Measurements from ENCODE around the gene GNAS-AS1. TPM values are rescaled to one million over a fixed set of nuclear protein-coding genes. Genes with fewer than 3 reads are reported as not detected.

GNAS-AS1 gene
- total and polyA plus RNA-seq, 12 donors = 0.09 to 1.00 (median 0.24) TPM; not detected in 5

DNA sequence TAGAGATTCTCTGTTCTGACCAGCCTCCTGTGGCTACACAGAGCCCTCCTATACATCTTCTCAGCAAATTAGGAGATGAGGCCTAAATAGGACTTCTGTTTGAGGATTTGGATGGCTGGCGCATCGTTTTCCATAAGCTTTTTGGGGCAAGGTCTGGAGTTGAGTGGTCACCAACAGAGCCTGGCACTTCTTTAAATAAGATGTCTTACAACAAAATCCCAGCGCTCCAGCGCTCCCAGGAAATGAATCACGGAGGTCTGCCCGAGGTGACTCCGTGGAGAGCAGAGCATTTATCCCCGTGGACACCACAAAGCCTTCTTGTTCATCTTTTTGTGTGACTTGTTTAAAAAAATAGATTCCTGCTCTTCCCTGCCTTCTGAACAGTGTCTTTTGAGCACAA is 75.3 kb downstream of the GNAS-AS1 start:
- Histone ChIP-seq H3K4me1 (replicated peaks in 1 of 2) (no peaks in the 10 kb centered on the region), H3K4me3 (no peak overlapping the region), H3K9me3 (replicated peaks in 1 of 3) (no peaks in the 10 kb centered on the region), H3K36me3 (replicated peaks in 1 of 2) (no peaks in the 10 kb centered on the region), H3K27ac (no peak overlapping the region), H3K27me3 (no peaks in the 10 kb centered on the region)
- TF ChIP-seq, protein P1, sequence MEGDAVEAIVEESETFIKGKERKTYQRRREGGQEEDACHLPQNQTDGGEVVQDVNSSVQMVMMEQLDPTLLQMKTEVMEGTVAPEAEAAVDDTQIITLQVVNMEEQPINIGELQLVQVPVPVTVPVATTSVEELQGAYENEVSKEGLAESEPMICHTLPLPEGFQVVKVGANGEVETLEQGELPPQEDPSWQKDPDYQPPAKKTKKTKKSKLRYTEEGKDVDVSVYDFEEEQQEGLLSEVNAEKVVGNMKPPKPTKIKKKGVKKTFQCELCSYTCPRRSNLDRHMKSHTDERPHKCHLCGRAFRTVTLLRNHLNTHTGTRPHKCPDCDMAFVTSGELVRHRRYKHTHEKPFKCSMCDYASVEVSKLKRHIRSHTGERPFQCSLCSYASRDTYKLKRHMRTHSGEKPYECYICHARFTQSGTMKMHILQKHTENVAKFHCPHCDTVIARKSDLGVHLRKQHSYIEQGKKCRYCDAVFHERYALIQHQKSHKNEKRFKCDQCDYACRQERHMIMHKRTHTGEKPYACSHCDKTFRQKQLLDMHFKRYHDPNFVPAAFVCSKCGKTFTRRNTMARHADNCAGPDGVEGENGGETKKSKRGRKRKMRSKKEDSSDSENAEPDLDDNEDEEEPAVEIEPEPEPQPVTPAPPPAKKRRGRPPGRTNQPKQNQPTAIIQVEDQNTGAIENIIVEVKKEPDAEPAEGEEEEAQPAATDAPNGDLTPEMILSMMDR (IDR thresholded peaks at IDR 0.05) = no peak
- TF ChIP-seq POLR2A (IDR thresholded peaks at IDR 0.05) = no peak
- DNase-seq = no peak
- intact Hi-C loops (cut with DNase I) = no loop called here
- 85 to 95% (median 87%) methylated on average over 8 of the region's 8 CpGs for WGBS, 4 donors

DNA sequence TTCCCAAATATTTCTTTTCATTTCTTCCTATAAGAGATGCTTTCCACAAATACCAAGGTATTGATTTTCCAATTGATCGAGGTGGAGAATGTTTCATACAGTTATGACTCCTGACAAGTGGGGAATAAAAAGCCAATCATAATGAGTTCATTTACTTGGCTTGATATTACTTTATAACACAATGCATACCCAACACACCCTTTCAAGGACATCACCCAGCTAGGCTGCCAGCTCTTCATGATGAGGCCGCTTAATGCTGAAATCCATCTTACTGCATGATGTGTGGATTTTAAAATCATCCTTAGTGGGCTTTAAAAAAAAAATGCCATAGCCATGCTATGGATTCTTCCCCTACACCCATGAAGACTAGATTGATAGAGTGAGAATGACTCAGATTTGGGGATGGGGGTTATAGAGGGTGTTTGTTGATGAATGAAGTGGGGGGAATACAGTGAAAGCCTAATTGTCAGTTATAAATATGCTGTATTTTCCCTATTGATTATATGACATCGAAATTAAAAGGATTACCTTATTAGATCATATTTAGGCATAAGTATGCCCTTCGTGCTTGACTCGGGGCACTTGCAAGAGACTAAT is 75.9 kb downstream of the GNAS-AS1 start:
- Histone ChIP-seq H3K9me3 (replicated peaks in 1 of 3) (no peaks in the 10 kb centered on the region), H3K27me3 (no peaks in the 10 kb centered on the region), H3K4me1 (replicated peaks in 1 of 2) (no peaks in the 10 kb centered on the region), H3K36me3 (replicated peaks in 1 of 2) (no peaks in the 10 kb centered on the region), H3K27ac (no peak overlapping the region), H3K4me3 (no peak overlapping the region)
- TF ChIP-seq POLR2A (IDR thresholded peaks at IDR 0.05) = no peak
- TF ChIP-seq, protein P1 (IDR thresholded peaks at IDR 0.05) = no peak
- no peak for DNase-seq
- WGBS, 4 donors = 78 to 86% (median 84%) methylated on average over 5 of the region's 5 CpGs
- intact Hi-C loops (cut with DNase I) = no loop called here

DNA sequence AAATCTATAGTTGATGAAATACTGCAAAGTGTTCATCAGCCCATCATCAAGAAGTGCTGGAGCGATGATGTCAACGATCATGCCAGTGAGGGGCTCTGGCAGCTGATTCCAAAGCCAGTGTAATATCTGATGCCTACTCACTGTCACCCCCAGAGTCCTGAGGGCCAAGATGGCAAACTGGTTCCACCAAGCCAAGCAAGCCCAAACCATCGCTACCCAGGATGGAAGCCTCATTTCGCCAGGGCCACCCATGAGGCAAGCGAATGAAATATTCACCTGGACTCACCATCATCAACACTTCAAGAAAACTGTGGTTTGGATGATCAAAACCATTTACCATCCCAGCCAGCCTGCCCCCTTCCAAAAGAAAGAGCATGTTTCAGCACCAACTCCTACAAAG is 76.5 kb downstream of the GNAS-AS1 start:
- TF ChIP-seq, protein P1 (IDR thresholded peaks at IDR 0.05) = no peak
- no peak for TF ChIP-seq POLR2A (IDR thresholded peaks at IDR 0.05)
- WGBS, 4 donors = 75 to 98% (median 92%) methylated on average over 5 of the region's 5 CpGs
- DNase-seq = no peak

DNA sequence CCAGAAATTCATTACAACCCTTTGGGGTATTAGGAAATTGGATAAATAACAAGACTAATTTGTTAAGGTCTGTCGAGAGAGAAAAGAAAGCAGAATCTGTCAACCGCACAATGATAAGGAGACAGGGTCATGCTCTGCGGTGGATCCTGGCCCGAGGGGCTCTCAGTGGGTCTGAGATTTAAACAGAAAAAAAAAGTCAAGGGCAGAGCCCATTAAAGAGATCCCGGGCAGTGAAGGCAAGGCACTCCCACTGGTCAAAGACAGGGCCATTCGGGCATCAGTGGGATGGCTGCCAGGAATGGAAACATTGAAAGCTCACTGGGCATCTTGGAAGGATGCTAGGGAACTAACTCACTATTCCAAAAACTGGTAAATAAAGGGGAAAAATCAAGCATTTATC is 77.9 kb downstream of the GNAS-AS1 start:
- Histone ChIP-seq H3K4me1 (replicated peaks in 1 of 2) (no peaks in the 10 kb centered on the region), H3K36me3 (replicated peaks in 1 of 2) (no peaks in the 10 kb centered on the region), H3K27me3 (peaks cover 4% of the 10 kb centered on the region), H3K9me3 (replicated peaks in 1 of 3) (no peaks in the 10 kb centered on the region), H3K4me3 (no peak overlapping the region), H3K27ac (no peak overlapping the region)
- TF ChIP-seq POLR2A (IDR thresholded peaks at IDR 0.05) = no peak
- TF ChIP-seq, protein P1 (IDR thresholded peaks at IDR 0.05) = no peak
- intact Hi-C loops (cut with DNase I) = no loop called here
- DNase-seq = no peak
- WGBS, 4 donors = 45 to 54% (median 52%) methylated on average over 6 of the region's 6 CpGs

More for the DNA sequence above, 76.5 kb downstream of the GNAS-AS1 start:
- Histone ChIP-seq H3K9me3 (replicated peaks in 1 of 3) (no peaks in the 10 kb centered on the region), H3K27me3 (no peaks in the 10 kb centered on the region), H3K36me3 (replicated peaks in 1 of 2) (no peaks in the 10 kb centered on the region), H3K4me3 (no peak overlapping the region), H3K27ac (no peak overlapping the region), H3K4me1 (replicated peaks in 1 of 2) (no peaks in the 10 kb centered on the region)
- intact Hi-C loops (cut with DNase I) = no loop called here

MicroRNAs encoded within 50 kb of the gene (microRNA counts, 767-probe panel; counts per million panel counts)
- microRNA hsa-miR-296-3p (0 counts per million in 2 donors), microRNA hsa-miR-296-5p (0 counts per million in 2 donors), microRNA hsa-miR-298 (0 counts per million in 2 donors)

Small RNAs within 50 kb of the gene (microRNA-seq; reads per million reads assigned to microRNA genes)
- gene MIR298 = 0 reads per million in 3 donors

Small RNAs within 50 kb of the gene (small RNA-seq; reads per million reads assigned to genes)
- gene MIR298 (0 reads per million in 2 donors), gene RF02127 (0 reads per million in 2 donors), gene RF02128 (0 reads per million in 2 donors), gene RF02130 (0 reads per million in 2 donors), gene RF02131 (0 reads per million in 2 donors)

Other genes with a start within 250 kb of the GNAS-AS1 start
- 10 to 100 TPM; 29.3 to 65.2 (median 36.6) TPM for gene STX16, start 199.6 kb downstream of the GNAS-AS1 start, total RNA-seq
- 100 to 1,000 TPM in 1 of 3 donors, 10 to 100 TPM in 2; 33.4 to 134 (median 82.5) TPM for gene STX16, start 199.6 kb downstream of the GNAS-AS1 start, polyA plus RNA-seq
- gene NPEPL1, start 158.1 kb downstream of the GNAS-AS1 start, total RNA-seq = 10 to 100 TPM; 16.1 to 63.5 (median 33.2) TPM
- 100 to 1,000 TPM in 2 of 3 donors, 1 to 10 TPM in 1; 9.3 to 158 (median 104) TPM for gene NPEPL1, start 158.1 kb downstream of the GNAS-AS1 start, polyA plus RNA-seq
- gene GNAS, start 1.8 kb upstream of the GNAS-AS1 start, total RNA-seq = 1,000 to 10,000 TPM in 8 of 9 donors, 100 to 1,000 TPM in 1; 614 to 1,703 (median 1,044) TPM
- 1,000 to 10,000 TPM; 2,293 to 6,333 (median 4,379) TPM for gene GNAS, start 1.8 kb upstream of the GNAS-AS1 start, polyA plus RNA-seq
- gene NELFCD, start 130.4 kb upstream of the GNAS-AS1 start, total RNA-seq = 10 to 100 TPM; 47.1 to 82.8 (median 67.3) TPM
- 100 to 1,000 TPM in 1 of 3 donors, 10 to 100 TPM in 2; 78.3 to 107 (median 85.7) TPM for gene NELFCD, start 130.4 kb upstream of the GNAS-AS1 start, polyA plus RNA-seq
- gene CTSZ, start 156.4 kb upstream of the GNAS-AS1 start, total RNA-seq = 100 to 1,000 TPM in 8 of 9 donors, 10 to 100 TPM in 1; 36.4 to 266 (median 162) TPM
- gene CTSZ, start 156.4 kb upstream of the GNAS-AS1 start, polyA plus RNA-seq = 100 to 1,000 TPM; 108 to 180 (median 121) TPM
- 1 to 10 TPM in 1 of 9 donors, under 1 TPM in 3, not detected in 5; 0.13 to 1.3 (median 0.34) TPM for gene TUBB1, start 168.5 kb upstream of the GNAS-AS1 start, total RNA-seq
- gene TUBB1, start 168.5 kb upstream of the GNAS-AS1 start, polyA plus RNA-seq = under 1 TPM; 0.07 to 0.10 (median 0.08) TPM
- gene ATP5F1E, start 181.4 kb upstream of the GNAS-AS1 start, total RNA-seq = 10 to 100 TPM; 13.3 to 96.9 (median 60.6) TPM
- 100 to 1,000 TPM in 1 of 3 donors, 10 to 100 TPM in 2; 42.5 to 131 (median 50.0) TPM for gene ATP5F1E, start 181.4 kb upstream of the GNAS-AS1 start, polyA plus RNA-seq
- 100 to 1,000 TPM in 1 of 9 donors, 10 to 100 TPM in 8; 21.7 to 112 (median 48.8) TPM for gene PRELID3B, start 191.9 kb upstream of the GNAS-AS1 start, total RNA-seq
- 100 to 1,000 TPM in 1 of 3 donors, 10 to 100 TPM in 2; 13.3 to 119 (median 16.1) TPM for gene PRELID3B, start 191.9 kb upstream of the GNAS-AS1 start, polyA plus RNA-seq

All from adrenal gland (tissue), 12 donors.